ENCODE measurements around the gene RELN.

The RELN gene

DNA sequence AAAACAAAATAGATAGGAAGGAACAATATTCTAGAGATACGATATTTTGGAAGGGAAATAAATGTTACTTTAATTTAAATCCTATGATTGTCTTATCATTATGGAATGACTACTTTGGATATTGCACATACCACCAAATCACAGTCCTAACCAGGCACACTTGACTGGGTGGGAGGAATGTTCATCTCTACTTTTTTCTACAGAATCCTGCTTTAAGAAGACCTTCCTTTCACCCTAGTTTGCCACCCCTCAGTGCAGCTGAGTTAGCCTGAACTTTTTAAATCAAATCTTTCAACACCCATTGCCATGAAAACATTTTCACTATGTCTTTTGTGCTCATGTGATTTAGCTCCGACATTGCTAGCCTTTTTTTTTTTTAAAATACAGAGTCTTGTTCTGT, 38.1 kb downstream of the RELN start:
- H3K4me3 ChIP-seq (ENCODE audit: low read depth, low read length), result no peak overlapping the region
- TF ChIP-seq, protein P1, sequence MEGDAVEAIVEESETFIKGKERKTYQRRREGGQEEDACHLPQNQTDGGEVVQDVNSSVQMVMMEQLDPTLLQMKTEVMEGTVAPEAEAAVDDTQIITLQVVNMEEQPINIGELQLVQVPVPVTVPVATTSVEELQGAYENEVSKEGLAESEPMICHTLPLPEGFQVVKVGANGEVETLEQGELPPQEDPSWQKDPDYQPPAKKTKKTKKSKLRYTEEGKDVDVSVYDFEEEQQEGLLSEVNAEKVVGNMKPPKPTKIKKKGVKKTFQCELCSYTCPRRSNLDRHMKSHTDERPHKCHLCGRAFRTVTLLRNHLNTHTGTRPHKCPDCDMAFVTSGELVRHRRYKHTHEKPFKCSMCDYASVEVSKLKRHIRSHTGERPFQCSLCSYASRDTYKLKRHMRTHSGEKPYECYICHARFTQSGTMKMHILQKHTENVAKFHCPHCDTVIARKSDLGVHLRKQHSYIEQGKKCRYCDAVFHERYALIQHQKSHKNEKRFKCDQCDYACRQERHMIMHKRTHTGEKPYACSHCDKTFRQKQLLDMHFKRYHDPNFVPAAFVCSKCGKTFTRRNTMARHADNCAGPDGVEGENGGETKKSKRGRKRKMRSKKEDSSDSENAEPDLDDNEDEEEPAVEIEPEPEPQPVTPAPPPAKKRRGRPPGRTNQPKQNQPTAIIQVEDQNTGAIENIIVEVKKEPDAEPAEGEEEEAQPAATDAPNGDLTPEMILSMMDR (IDR thresholded peaks at IDR 0.05; ENCODE audit: low read depth, low read length), result no peak
- TF ChIP-seq, protein P2, sequence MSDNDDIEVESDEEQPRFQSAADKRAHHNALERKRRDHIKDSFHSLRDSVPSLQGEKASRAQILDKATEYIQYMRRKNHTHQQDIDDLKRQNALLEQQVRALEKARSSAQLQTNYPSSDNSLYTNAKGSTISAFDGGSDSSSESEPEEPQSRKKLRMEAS (IDR thresholded peaks at IDR 0.05; ENCODE audit: low read depth, low read length), result no peak
- TF ChIP-seq MYC (IDR thresholded peaks at IDR 0.05; ENCODE audit: low read depth, low read length) (no peak), POLR2A (IDR thresholded peaks at IDR 0.05; ENCODE audit: extremely low read depth, insufficient read length) (no peak)
- no peak for DNase-seq (ENCODE audit: low read depth)

DNA sequence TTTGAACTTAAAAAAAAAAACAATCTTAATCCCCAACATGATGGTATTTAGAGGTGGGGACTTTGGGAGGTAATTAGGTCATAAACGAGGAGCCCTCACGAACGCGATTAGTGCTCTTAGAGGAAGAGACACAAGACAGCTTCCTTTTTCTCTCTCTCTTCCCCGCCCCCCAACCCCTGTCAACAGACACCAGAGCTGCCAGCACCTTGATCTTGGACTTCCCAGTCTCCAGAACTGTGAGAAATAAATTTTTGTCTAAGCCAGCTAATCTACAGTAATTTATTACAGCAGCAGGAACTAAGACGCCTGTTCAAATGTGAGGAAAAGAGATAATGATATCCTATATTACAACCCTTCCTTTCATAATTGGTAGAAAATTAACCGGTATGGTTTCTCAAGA, 40.1 kb downstream of the RELN start:
- no peak for DNase-seq (ENCODE audit: low read depth)
- TF ChIP-seq, protein P1 (IDR thresholded peaks at IDR 0.05; ENCODE audit: low read depth, low read length), result no peak
- TF ChIP-seq, protein P2 (IDR thresholded peaks at IDR 0.05; ENCODE audit: low read depth, low read length), result no peak
- no peak for TF ChIP-seq MYC (IDR thresholded peaks at IDR 0.05; ENCODE audit: low read depth, low read length)
- TF ChIP-seq POLR2A (IDR thresholded peaks at IDR 0.05; ENCODE audit: extremely low read depth, insufficient read length), result no peak
- H3K4me3 ChIP-seq (ENCODE audit: low read depth, low read length), result no peak overlapping the region

DNA sequence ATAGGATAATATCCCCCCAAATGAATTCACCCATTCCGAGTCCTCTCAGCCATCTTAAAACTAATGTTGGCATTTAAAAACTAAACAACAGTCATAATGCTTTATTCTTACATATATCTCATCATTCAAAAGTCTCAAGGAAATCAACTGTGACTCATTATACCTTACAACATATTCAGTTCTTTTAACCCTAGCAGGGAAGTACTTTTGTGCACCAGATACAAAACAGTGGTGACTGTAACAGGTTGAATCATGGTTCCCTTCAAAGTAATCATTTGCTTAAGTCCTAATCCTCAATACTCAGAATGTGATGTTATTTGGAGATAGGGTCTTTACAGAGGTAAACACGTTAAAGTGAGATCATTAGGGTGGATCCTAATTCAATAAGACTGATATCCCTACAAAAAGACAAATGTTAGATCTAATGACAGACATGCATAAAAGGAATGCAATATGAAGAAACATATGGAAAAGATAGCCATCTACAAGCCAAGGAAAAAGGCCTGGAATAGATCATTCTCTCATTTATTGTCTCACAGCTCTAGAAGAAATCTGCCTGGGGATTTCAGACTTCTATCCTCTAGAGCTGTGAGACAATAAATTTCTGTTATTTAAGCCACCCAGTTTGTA, 42.3 kb downstream of the RELN start:
- TF ChIP-seq, protein P2 (IDR thresholded peaks at IDR 0.05; ENCODE audit: low read depth, low read length), result no peak
- TF ChIP-seq MYC (IDR thresholded peaks at IDR 0.05; ENCODE audit: low read depth, low read length) (no peak), POLR2A (IDR thresholded peaks at IDR 0.05; ENCODE audit: extremely low read depth, insufficient read length) (no peak)
- TF ChIP-seq, protein P1 (IDR thresholded peaks at IDR 0.05; ENCODE audit: low read depth, low read length), result no peak

DNA sequence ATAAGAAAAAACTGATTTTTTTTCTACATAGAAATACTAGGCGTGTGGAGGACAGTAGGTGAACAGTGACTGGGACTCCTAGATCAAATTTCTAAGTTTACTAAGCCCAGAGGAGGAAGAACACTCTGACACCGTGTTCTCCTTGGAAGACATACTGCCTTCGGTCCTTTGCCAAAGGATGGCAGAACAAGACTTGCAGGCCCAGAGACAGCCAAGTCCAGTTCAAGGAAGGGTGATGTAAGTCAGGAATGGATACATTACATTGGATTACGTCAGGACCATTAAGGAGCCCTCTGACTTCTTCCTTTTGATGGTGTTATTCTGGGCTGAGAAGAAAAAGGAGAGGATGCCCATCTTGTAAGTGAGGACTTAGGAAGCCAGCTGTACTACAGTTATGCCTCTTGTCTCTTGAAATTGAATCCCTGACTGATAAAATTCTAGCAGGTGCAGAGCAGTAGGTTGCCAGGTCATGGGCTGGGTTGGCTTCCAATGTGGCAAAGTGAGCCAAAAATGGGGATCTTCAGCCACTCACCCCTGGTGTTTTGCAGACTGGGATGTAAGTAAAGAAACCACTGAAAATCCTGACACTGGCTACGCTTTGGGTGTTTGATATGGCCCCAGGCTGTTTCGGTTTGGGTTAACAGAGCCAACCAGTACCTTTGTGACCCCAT, 45.1 kb downstream of the RELN start:
- no peak overlapping the region for H3K4me3 ChIP-seq (ENCODE audit: low read depth, low read length)
- no peak for TF ChIP-seq MYC (IDR thresholded peaks at IDR 0.05; ENCODE audit: low read depth, low read length)
- no peak for TF ChIP-seq POLR2A (IDR thresholded peaks at IDR 0.05; ENCODE audit: extremely low read depth, insufficient read length)
- TF ChIP-seq, protein P1 (IDR thresholded peaks at IDR 0.05; ENCODE audit: low read depth, low read length), result no peak
- TF ChIP-seq, protein P2 (IDR thresholded peaks at IDR 0.05; ENCODE audit: low read depth, low read length), result no peak
- DNase-seq (ENCODE audit: low read depth), result no peak

More for the DNA sequence above, 42.3 kb downstream of the RELN start:
- DNase-seq (ENCODE audit: low read depth), result no peak
- no peak overlapping the region for H3K4me3 ChIP-seq (ENCODE audit: low read depth, low read length)

DNA sequence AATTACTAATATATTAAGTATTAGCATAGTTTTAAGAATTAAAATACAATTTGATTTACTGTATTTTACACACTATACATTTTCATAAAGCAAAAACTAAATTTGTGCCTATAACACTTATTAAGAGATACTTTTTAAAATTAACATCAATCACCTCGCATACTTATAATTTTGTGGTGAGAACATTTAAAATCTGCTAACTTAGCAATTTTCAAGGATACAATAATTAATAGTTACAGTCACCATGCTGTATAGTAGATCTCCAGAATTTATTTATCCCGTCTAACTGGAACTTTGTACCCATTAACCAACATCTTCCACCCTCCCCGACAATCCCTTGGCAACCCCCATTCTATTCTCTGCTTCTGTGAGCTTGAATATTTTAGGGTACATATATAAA, 47.5 kb downstream of the RELN start:
- no peak overlapping the region for H3K4me3 ChIP-seq (ENCODE audit: low read depth, low read length)
- no peak for TF ChIP-seq MYC (IDR thresholded peaks at IDR 0.05; ENCODE audit: low read depth, low read length)
- no peak for TF ChIP-seq POLR2A (IDR thresholded peaks at IDR 0.05; ENCODE audit: extremely low read depth, insufficient read length)
- TF ChIP-seq, protein P2 (IDR thresholded peaks at IDR 0.05; ENCODE audit: low read depth, low read length), result no peak
- TF ChIP-seq, protein P1 (IDR thresholded peaks at IDR 0.05; ENCODE audit: low read depth, low read length), result no peak
- DNase-seq (ENCODE audit: low read depth), result no peak
